Measurements from ENCODE around the gene TRPM3.

DNA sequence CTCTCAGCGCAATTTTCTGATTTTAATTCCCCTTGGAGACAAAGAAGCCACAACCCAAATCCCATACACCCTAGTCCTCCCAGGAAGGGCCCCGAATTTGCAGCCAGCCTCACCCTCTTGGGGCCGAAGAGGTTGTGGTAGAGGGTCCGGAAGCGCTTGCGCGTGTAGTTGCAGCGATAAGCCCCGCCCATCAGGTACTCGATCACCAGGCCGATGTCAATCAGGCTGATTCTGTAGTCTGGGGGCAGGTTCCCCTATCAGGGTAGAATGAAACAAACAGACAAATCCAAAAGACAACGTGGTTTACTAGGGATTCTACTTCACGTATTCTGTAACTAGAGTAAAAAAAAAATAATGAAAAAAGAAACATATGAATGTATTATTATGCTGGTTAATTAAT lies 496.3 kb downstream of the TRPM3 start:
- TF ChIP-seq, protein P1, sequence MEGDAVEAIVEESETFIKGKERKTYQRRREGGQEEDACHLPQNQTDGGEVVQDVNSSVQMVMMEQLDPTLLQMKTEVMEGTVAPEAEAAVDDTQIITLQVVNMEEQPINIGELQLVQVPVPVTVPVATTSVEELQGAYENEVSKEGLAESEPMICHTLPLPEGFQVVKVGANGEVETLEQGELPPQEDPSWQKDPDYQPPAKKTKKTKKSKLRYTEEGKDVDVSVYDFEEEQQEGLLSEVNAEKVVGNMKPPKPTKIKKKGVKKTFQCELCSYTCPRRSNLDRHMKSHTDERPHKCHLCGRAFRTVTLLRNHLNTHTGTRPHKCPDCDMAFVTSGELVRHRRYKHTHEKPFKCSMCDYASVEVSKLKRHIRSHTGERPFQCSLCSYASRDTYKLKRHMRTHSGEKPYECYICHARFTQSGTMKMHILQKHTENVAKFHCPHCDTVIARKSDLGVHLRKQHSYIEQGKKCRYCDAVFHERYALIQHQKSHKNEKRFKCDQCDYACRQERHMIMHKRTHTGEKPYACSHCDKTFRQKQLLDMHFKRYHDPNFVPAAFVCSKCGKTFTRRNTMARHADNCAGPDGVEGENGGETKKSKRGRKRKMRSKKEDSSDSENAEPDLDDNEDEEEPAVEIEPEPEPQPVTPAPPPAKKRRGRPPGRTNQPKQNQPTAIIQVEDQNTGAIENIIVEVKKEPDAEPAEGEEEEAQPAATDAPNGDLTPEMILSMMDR (IDR thresholded peaks at IDR 0.05; ENCODE audit: control extremely low read depth in 1 of 3, insufficient read depth in 1 of 3, low read depth in 1 of 3, low read length in 3 of 3) = no peak
- TF ChIP-seq CREB1 (IDR thresholded peaks at IDR 0.05) (no peak), TAF1 (IDR thresholded peaks at IDR 0.05; ENCODE audit: low read depth, low read length) (peak; percentile 19; the same call in 1 of the 2 replicates), GABPA (IDR thresholded peaks at IDR 0.05; ENCODE audit: borderline replicate concordance, insufficient read depth, low read length) (no peak), KDM1A (IDR thresholded peaks at IDR 0.05; ENCODE audit: borderline replicate concordance, low read length) (no peak), NANOG (IDR thresholded peaks at IDR 0.05; ENCODE audit: insufficient read depth, low read depth, low read length, poor library complexity, severe bottlenecking) (no peak)

Data from H1 (cell line).